Choroid plexus epithelial cell (primary cell): ENCODE results near the gene COX6B2.

Source experiments
- DNase-seq: peaks from one replicate; pipeline ENCODE4 v3.0.0-alpha.2; 2010; ENCODE audit warnings: low read depth
- H3K4me3 ChIP-seq: 2 replicates; pipeline ENCODE4 v1.5.1; 2011; ENCODE audit warnings: low read depth, mild to moderate bottlenecking, control low read depth, low read length, moderate library complexity
- TF ChIP-seq, protein P1 (sequence below): conservative IDR thresholded peaks from 2 replicates; pipeline ENCODE4 v1.5.1; 2011; ENCODE audit warnings: low read depth, mild to moderate bottlenecking, control low read depth, inconsistent platforms, low read length, moderate library complexity

The COX6B2 gene

DNA sequence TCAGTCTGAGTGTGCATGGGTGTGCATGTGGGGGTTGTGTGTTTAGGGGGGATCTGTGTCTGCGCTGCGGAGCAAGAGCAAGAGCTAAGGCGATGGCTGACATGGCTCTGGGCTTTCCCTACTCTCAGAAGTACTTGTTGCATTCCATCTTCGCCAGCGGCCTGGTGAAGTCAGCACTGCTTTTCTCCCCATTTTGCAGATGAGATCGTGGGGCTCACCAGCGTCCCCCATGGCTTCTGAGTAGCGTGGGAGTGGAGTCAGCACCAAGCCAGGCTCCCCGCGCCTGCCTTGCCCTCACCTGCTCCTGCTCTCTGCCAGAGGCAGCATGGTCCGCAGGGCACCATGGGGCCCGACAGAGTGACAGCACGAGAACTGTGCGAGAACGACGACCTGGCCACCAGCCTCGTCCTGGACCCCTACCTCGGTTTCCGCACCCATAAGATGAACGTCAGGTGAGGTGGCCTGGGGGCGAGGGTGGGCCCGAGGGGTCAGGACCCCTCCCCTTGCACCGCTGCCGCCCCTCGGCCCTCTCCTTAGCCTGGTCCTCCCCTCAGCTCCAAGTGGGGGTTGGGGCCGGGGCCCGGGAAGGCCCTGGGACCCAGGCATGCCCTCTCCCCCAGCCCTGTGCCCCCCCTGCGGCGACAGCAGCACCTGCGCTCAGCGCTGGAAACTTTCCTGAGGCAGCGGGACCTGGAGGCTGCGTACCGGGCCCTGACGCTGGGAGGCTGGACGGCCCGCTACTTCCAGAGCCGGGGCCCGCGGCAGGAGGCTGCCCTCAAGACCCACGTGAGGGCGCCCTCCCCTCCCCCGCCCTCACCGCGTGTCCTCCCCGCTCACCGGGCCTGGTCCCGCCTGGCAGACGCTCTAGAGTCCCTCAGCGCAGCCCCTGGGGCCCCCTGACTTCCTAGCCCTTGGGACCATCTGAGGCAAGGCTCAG lies 12.7 kb downstream of the COX6B2 start:
- TF ChIP-seq, protein P1, sequence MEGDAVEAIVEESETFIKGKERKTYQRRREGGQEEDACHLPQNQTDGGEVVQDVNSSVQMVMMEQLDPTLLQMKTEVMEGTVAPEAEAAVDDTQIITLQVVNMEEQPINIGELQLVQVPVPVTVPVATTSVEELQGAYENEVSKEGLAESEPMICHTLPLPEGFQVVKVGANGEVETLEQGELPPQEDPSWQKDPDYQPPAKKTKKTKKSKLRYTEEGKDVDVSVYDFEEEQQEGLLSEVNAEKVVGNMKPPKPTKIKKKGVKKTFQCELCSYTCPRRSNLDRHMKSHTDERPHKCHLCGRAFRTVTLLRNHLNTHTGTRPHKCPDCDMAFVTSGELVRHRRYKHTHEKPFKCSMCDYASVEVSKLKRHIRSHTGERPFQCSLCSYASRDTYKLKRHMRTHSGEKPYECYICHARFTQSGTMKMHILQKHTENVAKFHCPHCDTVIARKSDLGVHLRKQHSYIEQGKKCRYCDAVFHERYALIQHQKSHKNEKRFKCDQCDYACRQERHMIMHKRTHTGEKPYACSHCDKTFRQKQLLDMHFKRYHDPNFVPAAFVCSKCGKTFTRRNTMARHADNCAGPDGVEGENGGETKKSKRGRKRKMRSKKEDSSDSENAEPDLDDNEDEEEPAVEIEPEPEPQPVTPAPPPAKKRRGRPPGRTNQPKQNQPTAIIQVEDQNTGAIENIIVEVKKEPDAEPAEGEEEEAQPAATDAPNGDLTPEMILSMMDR: no peak
- no peak for DNase-seq
- H3K4me3 ChIP-seq: peak overlapping the region; percentile 74

DNA sequence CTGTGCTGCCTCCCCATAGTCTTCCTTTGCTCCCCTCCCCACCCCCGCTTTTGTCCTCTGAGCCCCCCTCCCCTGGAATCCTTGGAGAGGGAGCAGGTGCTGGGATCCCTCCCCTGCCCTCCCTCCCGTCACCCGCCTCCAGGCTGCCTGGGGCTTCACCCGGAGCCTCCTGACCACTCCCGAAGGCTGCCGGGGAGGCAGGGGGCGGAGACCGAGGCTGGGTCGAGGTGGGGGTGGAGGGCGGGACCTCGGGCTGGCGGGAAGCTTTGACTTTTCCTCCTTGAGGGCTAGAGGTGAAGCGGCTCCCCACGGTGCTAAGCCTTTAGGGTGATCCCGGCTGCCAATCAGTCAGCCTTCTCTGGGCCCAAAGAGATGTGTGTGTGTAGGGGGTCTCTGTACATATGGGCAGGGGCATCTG lies 13.3 kb downstream of the COX6B2 start:
- TF ChIP-seq, protein P1: no peak
- H3K4me3 ChIP-seq: peak overlapping the region; percentile 74
- DNase-seq: peak; percentile 57

DNA sequence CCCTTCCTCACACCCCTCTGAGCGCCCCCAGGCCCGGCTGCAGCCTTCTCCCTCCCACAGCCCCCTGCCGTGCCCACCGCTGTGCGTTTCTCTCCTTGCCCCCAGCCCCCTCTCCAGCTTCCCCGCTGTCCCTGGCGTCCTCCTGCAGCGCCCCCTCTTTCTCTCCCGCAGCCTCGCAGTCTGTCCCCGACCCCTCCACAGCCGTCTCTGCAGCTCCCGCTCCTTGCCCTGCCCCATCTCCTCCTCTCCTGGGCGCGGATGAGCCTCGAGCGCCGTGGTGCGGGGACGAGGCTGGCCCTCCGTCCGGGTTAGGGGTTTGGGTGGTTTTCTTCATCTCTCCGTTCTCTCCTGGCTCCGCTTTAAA lies 13.8 kb downstream of the COX6B2 start:
- peak overlapping the region; percentile 74 for H3K4me3 ChIP-seq
- TF ChIP-seq, protein P1: peak; percentile 46
- no peak for DNase-seq

DNA sequence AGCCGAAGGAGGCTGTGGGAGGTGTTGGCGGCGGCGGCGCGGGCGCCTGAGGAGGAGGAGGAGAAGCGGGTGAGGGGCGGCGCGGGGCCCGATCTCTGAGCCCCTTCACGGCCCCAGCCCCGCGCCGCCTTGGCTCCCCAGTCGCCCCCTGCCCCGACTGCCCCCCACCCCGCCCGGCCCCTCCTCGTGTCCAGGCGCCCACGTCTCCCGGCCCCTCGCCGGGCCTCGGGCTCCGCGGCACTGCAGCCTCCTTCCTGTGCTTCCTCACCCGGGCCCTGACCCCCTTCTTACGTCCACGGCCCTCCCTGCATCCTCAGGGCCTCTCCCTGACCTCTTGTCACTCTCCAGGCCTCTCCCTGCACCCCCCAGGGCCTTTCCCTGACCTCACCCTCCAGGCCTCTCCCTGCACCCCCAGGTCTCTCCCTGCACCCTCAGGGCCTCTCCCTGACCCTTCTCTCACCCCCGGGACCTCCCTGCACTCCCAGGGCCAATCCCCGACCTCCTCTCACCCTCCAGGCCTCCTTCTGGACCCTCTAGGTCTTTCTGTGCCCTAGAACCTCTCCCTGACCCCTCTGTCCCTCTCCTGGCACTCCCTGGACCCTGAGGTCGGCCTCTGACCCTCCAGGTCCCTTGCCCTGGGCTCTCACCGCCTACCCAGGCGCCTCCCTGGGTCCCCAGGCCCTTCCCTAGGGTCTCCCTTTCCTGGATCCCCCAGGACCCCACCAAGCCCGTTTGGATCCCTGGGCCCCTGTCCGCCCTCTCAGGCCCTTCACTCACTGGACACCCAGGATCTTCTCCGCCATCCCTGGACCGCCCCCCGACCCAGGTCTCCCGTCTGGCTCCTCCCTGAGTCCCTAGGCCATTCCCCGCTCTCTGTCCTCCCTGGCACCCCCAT lies 14.4 kb downstream of the COX6B2 start:
- DNase-seq: no peak
- peak overlapping the region; percentile 74 for H3K4me3 ChIP-seq
- TF ChIP-seq, protein P1: no peak

DNA sequence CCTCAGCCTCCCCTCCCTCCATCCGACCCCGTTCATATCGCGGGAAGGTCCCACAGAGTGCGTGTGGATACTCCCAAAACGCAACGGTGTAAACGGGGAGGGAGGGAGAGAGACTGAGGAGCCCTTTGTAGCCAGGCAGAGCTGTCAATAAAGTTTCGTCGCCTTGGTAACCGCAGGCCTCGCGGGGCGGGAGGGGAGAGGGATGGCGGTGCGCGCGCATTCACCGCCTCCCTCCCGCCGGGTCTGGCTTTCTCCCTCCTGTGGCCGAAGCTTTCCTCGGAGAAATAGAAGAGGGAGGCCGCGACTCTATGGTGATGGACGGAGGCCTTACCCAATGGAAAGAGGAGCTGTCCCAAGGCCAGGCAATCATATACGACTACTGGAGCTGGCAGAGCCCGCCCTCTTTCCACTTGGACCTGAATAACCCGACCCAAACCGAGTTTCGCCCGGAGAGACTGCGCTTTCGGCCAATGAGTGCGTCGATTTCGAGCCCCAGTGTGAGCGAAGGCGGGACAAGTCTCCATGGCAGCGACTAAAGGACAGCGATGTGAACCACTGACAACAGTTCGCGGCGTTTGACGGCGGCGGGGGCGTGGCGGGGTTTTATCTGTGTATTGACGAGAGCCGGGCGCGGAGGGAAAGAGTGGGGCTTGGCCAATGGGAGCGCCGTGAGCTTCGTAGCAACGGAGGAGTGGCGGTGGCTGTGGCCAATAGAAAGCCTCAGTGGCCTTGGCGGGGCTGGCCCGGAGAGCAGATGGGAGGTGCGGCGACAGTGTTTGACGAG lies 15.2 kb downstream of the COX6B2 start, which contains the start of gene KMT5C:
KMT5C (plus strand) TSS at position 772 of the 784 bp plus-strand sequence. CDS start 2,061 bp downstream, outside the sequence.
- TF ChIP-seq, protein P1: peak; percentile 50
- DNase-seq: peak; percentile 100
- H3K4me3 ChIP-seq: peak within 1 kb of the TSS; percentile 74

DNA sequence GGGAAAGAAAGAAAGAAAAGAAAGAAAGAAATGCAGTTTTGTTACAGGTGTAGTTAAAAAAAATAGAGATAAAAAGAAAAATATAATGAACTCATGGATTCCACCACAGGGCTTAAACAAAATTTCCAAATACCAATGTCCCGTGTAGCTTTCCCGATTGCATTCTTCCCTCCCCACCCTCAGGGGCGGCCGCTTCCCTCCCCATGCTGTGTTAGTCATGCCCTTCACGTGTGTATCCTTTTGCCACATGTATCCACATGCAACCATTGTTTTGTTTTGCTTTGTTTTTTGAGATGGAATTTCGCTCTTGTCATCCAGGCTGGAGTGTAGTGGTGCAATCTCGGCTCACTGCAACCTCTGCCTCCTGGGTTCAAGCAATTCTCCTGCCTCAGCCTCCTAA lies 18.4 kb downstream of the COX6B2 start:
- TF ChIP-seq, protein P1: no peak
- H3K4me3 ChIP-seq: no peak overlapping the region
- DNase-seq: no peak
